Pons (tissue), 1 donor: ENCODE measurements around the gene SUCLG2.

Experiments used
- DNase-seq: peaks from one replicate; pipeline ENCODE4 v3.0.0-alpha.2; 2016; ENCODE audit warnings: low spot score

SUCLG2 gene

DNA sequence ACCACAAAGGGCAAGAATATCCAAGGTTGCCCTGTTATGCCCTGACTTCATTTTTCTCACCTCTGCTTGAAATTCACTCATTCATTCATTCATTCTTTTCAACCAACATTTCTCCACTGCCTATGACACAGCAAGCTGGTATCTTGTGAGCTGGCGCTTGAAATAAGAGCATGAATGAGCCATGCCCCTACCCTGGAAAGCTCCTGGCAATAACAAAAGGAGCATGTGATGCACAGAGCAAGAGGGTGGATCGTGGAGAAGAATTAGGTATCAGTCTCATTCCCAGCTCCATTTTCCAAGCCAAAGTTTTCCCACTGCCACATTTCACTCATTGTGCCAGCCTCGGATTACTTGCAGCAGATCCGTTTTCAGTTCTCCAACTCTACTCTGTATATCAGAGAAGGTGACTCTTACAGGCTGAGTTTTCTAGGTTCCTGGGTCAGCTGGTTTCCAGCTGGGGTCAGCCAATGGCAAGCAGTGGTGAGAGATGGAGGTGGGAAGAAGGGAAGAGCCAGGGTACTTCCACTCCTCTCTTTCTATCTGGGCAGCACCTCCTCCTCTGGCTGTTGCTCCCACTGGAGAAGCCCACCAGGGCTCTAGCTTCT is 144.8 kb downstream of the SUCLG2 start:
- DNase-seq: no peak

DNA sequence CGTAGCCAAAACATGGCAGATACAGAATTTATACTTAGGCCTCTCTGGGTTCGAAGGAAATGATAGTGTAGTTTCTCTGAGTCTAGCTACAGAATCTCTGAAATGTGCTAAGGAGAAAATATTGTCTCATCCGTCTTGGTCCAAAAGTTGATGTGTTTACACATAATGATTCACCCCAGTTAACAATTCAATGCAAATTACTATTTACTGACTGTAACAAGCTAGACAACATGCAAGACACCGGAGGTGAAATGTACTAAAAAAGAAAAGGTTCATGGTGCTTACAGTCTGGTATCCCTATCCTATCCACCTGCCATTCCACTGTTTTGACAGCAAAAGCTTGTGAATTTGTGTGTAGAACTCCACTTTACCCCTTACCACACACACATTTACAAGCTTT is 146.8 kb downstream of the SUCLG2 start:
- DNase-seq: no peak

DNA sequence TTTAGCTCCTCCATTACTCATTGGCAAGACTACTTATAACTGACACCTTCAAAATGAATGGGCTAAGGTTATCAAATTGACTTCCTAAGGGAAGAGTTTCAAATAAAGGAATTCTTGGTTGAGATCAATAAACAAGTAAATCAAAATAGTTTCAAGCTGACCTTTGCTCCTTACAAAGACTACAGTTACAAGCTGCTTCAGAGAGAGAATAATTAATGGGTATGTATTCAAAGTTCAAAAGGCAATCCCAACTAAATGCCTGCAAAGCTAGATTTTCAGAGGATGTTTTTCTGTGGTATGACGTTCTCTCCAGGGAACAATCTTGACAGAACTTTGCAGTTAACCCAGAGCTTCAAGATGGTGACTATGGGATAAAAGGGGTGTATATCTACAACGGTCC is 153.7 kb downstream of the SUCLG2 start:
- DNase-seq: no peak

- no peak for DNase-seq
Observed at GRCh38 chr3:67497746-67498145, 156.7 kb downstream of the SUCLG2 start.

DNA sequence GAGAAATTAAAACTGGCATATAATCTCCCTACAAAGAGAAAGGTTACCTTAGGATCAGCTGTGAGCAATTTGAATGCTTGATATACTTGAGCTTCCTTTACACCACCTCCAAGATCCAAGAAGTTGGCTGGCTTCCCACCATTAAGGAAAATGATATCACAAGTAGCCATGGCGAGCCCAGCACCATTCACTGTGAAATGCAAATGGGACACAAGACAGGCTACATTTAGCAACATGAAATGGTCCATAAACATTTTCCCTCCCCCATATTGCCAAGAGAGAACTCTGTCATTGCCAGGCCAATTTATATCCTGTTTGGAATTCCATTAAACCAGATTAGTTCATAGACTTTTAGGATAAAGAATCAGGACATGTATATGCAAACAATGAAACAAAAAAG is 158.7 kb downstream of the SUCLG2 start:
- no peak for DNase-seq

DNA sequence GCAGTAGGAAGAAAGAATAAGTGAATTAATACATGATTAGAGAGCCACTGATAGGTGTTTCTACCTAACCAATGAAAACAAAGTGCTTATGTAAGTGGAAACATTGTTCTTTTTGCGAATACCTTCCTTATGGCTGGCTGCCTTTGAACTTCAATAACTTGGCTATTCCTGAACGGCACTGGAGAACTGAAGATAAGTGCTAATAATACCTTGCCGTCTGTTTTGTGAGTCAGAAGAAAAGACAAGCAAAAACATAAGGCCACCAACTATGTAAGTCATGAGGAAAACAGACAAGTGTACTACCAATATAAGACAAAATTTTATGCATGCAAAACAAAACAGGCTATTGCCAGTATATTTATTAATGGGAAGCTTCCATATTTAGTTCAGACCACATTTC is 160.6 kb downstream of the SUCLG2 start:
- DNase-seq: no peak

DNA sequence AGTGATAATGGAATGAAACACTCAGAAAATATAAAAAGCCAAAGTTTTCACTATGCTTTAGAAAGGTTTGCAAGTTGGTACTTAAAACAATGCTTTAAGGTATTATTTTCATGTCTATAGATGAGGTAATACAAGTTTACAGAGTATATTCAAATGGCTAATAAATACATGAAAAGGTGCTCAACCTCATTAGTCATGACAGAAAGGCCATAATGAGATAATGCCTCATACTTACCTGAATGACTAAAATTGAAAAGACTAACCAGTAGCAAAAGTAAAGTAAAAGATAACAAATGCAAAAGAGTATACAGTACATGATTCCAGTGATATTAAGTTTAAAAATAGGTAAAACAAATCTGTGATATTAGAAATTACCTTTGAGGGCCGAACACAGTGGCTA is 163.8 kb downstream of the SUCLG2 start:
- no peak for DNase-seq

DNA sequence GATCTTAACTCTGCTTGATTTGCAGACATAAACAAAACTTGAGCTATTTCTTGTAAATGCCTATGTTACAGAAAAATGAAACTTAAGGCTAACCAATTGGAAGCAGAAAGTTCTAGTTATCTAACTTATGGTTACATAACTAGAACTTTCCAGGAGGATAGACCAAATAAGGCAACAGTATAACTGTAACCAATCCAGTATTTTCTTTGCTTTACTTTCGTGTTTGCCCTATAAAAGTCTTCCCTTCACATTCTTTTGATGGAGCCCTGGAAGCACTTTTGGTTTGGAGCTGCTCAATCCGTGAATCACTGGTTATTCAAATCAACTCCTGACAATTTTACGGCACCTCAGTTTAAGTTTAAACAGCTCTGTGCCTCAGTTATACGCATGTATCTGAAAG is 164.6 kb downstream of the SUCLG2 start:
- DNase-seq: no peak

DNA sequence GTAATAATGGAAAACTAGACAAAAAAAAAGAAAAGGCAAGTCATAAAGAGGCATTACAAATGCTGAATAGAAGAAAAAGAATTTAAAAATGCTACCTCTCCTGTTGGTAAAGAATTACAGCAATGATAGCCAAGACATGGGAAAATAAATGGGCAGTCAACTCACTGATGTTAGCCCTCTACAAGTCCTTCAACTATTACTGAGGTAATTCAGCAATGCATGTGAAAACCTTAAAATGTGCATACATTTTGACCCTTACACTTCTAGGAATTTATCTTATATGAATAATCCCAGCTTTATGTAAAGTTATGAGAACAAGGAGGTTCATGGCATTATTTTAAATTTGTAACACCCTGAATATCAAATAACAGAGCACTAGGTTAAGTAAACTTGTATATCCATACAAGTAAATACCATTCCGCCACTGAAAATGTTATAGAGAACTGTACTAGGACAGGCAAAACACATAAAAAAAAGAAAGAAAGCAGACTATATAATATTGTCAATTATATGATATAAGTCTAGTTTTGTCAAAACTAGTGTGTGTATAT is 166.8 kb downstream of the SUCLG2 start:
- no peak for DNase-seq

GRCh38 chr3:67486883-67487282 is 167.5 kb downstream of the SUCLG2 start:
- DNase-seq: no peak

DNA sequence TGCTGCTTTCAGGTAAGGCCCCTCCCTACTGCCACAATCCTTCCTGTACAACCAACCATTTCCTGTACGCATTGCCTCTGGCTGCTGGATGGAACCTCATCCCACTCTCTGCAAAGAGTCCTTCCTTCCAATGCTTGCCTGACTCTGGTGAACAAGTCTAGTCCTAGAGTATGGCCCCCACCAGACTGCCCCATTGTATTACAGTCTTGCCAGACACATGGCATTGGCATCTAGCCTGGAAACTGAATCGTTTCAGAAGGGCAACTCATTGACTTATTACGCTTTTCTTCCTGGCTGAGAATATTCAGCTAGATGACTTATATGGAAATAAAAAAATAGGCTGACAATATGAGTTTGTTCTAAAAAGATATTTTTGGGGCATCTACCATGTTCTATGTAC is 170.3 kb downstream of the SUCLG2 start:
- DNase-seq: peak; percentile 42

GRCh38 chr3:67481126-67481525 is 173.3 kb downstream of the SUCLG2 start:
- DNase-seq: no peak

DNA sequence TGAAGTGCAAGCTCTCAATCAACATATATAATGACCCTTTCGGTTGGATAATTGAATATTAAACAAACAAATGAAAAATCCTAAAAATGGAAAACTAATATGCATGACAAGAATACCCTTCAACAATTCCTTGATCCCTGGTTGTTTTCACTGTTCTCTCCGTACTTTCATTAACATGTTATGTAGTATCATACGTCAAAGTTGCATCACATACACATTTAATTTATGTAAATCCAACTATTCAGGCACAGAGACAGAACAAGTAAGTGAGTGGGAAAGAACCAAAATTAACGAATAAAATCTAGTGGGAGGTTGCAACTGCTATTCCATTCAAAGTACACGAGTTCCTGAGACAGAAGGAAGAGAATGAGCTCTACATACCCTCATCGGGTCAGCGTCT is 176.0 kb downstream of the SUCLG2 start:
- DNase-seq: no peak

GRCh38 chr3:67474311-67474710 is 180.1 kb downstream of the SUCLG2 start:
- no peak for DNase-seq

DNA sequence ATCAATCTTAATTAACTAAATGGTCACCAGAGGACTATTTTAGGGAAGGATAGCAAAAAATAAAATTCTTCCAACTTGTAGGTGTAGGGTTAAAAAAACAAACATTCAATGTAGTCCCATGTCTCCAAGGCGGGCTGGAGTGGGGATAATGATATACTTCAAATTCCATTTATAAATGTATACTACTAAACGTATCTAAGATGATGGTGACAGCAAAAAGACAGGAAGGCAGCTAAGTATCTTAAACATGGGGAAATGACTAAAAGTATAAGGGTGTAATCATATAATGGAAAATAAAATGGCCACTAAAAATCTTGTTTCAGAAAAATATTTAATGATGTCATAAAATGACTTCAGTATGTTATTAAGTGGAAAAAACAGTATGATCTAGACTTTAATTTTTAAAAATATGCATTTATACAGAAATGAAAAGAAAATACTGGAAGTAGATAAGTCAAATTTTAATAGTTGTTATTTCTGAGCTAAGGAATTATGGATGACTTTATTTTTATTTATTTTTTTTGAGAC is 181.7 kb downstream of the SUCLG2 start:
- DNase-seq: no peak

DNA sequence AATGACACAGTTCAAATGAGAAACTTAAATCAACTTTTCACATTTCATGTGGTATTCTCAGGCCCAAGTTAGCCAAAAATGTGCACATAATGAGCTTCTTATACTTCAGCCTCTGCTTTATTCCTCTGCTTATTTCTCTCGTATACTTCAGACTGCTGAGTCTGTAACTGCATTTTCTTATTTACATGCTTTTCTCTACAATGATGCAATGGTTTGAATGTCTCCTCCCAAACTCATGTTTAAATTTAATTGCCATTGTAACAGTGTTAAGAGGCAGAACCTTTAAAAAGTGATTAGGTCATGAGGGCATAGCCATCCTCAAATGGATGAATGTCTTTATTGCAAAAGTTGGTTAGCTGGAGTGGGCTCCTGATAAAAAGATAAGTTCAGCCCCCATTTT is 184.2 kb downstream of the SUCLG2 start:
- no peak for DNase-seq

DNA sequence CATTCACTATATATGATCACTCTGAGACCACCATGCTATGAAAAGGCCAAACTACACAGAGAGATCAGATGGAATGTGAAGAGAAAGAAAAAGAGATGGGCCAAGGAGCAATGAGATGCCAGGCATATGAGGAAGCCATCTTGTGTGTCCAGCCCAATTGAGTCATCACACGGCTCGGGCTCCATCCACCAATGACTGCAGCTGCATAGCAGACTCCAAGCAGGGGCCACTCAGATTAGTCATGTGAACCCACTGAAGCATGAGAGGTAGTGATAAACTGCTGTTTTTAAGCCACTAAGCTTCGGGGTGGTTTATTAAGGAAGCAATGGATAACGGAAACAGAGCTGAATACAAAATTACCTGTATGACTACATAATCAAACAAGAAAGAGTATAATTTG is 185.9 kb downstream of the SUCLG2 start:
- DNase-seq: no peak

DNA sequence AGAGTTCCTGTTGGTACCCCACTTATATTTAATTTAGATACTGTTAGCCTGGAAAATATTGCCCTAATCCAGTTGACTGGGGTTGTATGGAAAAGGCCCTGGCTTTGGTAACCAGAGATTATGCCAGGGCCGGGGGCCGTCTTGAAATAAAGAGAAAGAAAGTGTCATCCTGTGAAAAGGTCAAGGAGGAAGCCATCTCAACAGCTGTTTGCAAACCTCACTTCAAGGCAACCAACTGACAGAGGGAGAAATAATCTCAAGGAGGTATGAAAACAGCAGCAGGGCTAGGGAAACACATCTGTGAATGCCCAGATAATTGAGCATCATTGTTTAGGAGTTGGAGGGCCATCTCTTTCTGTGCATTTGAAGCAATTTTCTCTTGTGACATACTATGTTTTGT is 190.8 kb downstream of the SUCLG2 start:
- DNase-seq: no peak

DNA sequence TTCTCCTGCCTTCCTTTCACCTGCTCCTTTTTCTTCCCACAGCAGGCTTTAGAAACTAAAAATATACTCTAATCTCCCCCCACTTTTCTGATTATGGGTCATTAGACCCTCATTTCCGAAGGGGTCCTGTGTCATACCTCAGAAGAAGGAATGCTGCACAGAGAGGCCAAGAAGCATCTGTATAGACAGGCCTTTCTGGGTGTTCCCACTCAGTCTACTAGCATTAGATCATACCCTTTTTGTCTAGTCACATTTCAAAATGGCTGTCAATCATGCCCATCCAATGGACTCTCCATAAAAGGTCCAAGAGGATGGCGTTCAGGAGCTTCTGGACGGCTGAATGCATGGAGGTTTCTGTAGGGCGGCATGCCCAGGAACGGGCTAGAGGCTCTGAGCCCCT is 192.2 kb downstream of the SUCLG2 start:
- DNase-seq: no peak

GRCh38 chr3:67461667-67462142 is 192.7 kb downstream of the SUCLG2 start:
- no peak for DNase-seq

DNA sequence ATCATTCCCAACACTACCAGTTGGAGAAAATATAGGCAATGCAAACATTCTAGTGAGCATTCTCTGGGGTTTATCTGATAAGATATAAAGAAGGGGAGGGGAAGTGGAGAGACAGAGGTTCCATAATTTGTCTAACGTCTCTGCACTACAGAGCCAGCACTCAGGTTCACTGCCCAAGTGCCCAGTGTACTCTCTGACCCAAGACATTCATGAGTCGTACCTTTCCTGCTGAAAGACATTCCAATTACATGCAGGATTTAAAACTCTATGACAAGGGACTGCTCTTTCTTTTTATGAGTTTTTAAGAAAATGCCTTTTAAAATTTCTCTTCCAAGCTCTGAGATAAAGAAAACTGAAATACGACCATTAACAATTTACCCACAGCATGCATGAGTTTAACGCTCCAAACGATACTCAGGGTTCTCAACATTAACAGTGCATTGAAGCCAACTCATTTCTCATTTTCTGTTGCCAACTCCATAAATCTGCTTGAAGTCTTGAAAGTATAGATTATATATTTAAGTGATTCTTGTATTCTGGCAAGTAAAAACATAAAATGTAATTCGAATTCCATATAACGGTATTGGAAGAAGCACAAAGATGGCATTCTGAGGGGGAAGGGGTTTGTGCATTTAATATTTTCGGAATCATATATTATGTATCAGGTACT is 193.4 kb downstream of the SUCLG2 start:
- DNase-seq: no peak

GRCh38 chr3:67459796-67460195 is 194.6 kb downstream of the SUCLG2 start:
- DNase-seq: no peak

DNA sequence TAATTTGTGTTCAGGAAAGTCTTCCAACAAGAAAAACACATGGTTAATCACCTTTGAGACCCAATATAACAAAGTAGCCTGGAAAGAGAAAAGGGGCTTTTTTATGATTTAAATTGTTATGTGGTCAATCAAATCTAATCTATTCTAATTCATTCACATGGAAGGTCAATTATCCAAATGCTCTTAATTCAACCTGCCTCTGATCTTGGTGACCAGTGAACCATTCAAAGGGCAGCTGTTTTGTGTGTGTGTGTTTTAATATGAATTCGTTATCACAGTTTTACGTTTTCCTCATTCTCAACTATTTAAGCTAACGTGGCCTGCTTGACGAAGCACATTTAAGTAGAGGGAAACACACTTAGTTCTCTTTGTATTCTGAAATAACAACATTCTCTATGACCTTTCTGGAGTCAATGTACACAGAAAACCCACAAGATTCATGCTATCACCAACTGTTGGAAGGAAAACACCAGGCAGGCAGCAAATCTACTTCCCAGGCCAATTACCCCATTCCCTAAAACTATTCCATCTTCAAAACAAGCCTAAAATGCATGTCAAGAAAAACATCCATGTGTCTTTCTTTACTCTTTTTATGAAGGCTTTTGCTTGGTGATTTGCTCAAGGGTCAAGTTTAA is 195.4 kb downstream of the SUCLG2 start:
- DNase-seq: no peak
